HepG2 (cell line): ENCODE results near the gene SNRPD3. TPM values are rescaled to one million over a fixed set of nuclear protein-coding genes. Genes with fewer than 3 reads are reported as not detected.

Experiments used
- AHDC1 ChIP-seq: sonication (generic); formaldehyde crosslinking; IDR thresholded peaks from 2 replicates; pipeline ENCODE4 v1.5.1; 2020; ENCODE audit warnings: mild to moderate bottlenecking, missing genetic modification reagents, borderline replicate concordance
- ATF5 ChIP-seq: sonication (generic); formaldehyde crosslinking; IDR thresholded peaks from 2 replicates; pipeline ENCODE4 v1.4.0; 2020; ENCODE audit warnings: mild to moderate bottlenecking, low read depth, missing genetic modification reagents
- BHLHE40 ChIP-seq: IDR thresholded peaks from 2 replicates; pipeline ENCODE4 v1.6.1; 2011; ENCODE audit warnings: low read length, improper control_type of control experiment
- CHCHD3 ChIP-seq: sonication (generic); formaldehyde crosslinking; IDR thresholded peaks from 2 replicates; pipeline ENCODE4 v1.8.0; 2022; ENCODE audit warnings: mild to moderate bottlenecking, missing genetic modification reagents, moderate library complexity
- CREM ChIP-seq, 2 experiments: sonication (generic) in 1 of 2; formaldehyde crosslinking in 1 of 2; IDR thresholded peaks; 2 replicates each; pipeline versions ENCODE4 v1.4.0 to v1.6.1; 2016 to 2020; ENCODE audit warnings: antibody characterized with exemption in 1 of 2, mild to moderate bottlenecking in 1 of 2, missing genetic modification reagents in 1 of 2
- CTCF ChIP-seq: sonication (generic); formaldehyde crosslinking; IDR thresholded peaks from 2 replicates; pipeline ENCODE4 v1.5.0; 2020; ENCODE audit warnings: mild to moderate bottlenecking, missing genetic modification reagents, moderate library complexity
- FOXK1 ChIP-seq: sonication (generic); formaldehyde crosslinking; IDR thresholded peaks from 2 replicates; pipeline ENCODE4 v1.4.0; 2020; ENCODE audit warnings: low read depth, missing genetic modification reagents, borderline replicate concordance
- NONO ChIP-seq, 2 experiments: fragments of 450-650 bp in 1 of 2; sonication (generic) in 1 of 2; formaldehyde crosslinking in 1 of 2; IDR thresholded peaks in 1 of 2; conservative IDR thresholded peaks in 1 of 2; 2 replicates each; pipeline versions ENCODE4 v1.6.1 to v1.8.0; 2017 to 2022; ENCODE audit warnings: mild to moderate bottlenecking in 1 of 2, missing genetic modification reagents in 1 of 2, moderate library complexity in 1 of 2
- NR2F2 ChIP-seq: IDR thresholded peaks from 2 replicates; pipeline ENCODE4 v1.6.1; 2012; ENCODE audit warnings: low read depth, inconsistent platforms, borderline replicate concordance
- REPIN1 ChIP-seq: sonication (generic); formaldehyde crosslinking; IDR thresholded peaks from 2 replicates; pipeline ENCODE4 v1.8.0; 2022; ENCODE audit warnings: missing genetic modification reagents, low read depth, mild to moderate bottlenecking, borderline replicate concordance
- SOX6 ChIP-seq, 2 experiments: fragments of 450-650 bp in 1 of 2; sonication (generic) in 1 of 2; formaldehyde crosslinking in 1 of 2; IDR thresholded peaks; 2 replicates each; pipeline versions ENCODE4 v1.4.0 to v1.6.1; 2017 to 2020; ENCODE audit warnings: antibody characterized with exemption in 1 of 2, mild to moderate bottlenecking in 1 of 2, missing genetic modification reagents in 1 of 2
- THRA ChIP-seq: sonication (generic); formaldehyde crosslinking; IDR thresholded peaks from 2 replicates; pipeline ENCODE4 v1.4.0; 2020; ENCODE audit warnings: missing genetic modification reagents, borderline replicate concordance
- ZBTB10 ChIP-seq: sonication (generic); formaldehyde crosslinking; IDR thresholded peaks from 2 replicates; pipeline ENCODE4 v1.4.0; 2020; ENCODE audit warnings: missing genetic modification reagents, borderline replicate concordance
- ZBTB8A ChIP-seq: sonication (generic); formaldehyde crosslinking; IDR thresholded peaks from 2 replicates; pipeline ENCODE4 v1.4.0; 2020; ENCODE audit warnings: mild to moderate bottlenecking, low read depth, missing genetic modification reagents, borderline replicate concordance
- ZNF331 ChIP-seq: sonication (generic); formaldehyde crosslinking; IDR thresholded peaks from 2 replicates; pipeline ENCODE4 v1.4.0; 2020; ENCODE audit warnings: missing genetic modification reagents
- ZNF605 ChIP-seq: sonication (generic); formaldehyde crosslinking; IDR thresholded peaks from 2 replicates; pipeline ENCODE4 v1.8.0; 2022; ENCODE audit warnings: mild to moderate bottlenecking, missing genetic modification reagents
- ZNF616 ChIP-seq: sonication (generic); formaldehyde crosslinking; IDR thresholded peaks from 2 replicates; pipeline ENCODE4 v1.5.0; 2020; ENCODE audit warnings: low read depth, mild to moderate bottlenecking, missing genetic modification reagents
- polyA plus RNA-seq, 8 experiments: library from polyadenylated mRNA; depleted of rRNA in 3 of 8; stranded (reverse) in 7 of 8; unstranded in 1 of 8; fragments of >200 nt; fragmentation: Illumina TruSeq in 4 of 8; extraction: Trizol in 4 of 8; gene quantifications; 2 replicates each; pipeline versions ENCODE4 v1.2.1 to v1.2.3, GENCODE V29; 2011 to 2016; ENCODE audit warnings: low read depth in 4 of 8, missing spikeins in 1 of 8, mixed read lengths in 1 of 8; ENCODE audit not compliant: insufficient read depth in 1 of 8
- total RNA-seq, 5 experiments: library from RNA; depleted of rRNA; stranded (reverse); fragments of >200 nt; fragmentation: Illumina TruSeq; extraction: Trizol; gene quantifications; 2 replicates each; pipeline ENCODE4 v1.2.3, GENCODE V29; 2016; ENCODE audit warnings: low read depth in 1 of 5

The SNRPD3 gene
- total and polyA plus RNA-seq, 2 of the 13 experiments (the other 11 are each of a cell fraction or from before 2014, with no cell fraction given) = 110 to 209 TPM

GRCh38 chr22:24579258-24579601 lies 23.4 kb downstream of the SNRPD3 start (continued):
- TF ChIP-seq CHCHD3 = no peak
- TF ChIP-seq THRA (CRISPR knock-in tag) = no peak
- TF ChIP-seq SOX6 (IDR thresholded peaks at IDR 0.05) = no peak
- peak; percentile 46; the same call in 1 of the 2 replicates for TF ChIP-seq SOX6 (CRISPR knock-in tag; IDR thresholded peaks at IDR 0.05)
- no peak for TF ChIP-seq NR2F2
- TF ChIP-seq REPIN1 = no peak
- TF ChIP-seq CTCF = no peak
- no peak for TF ChIP-seq ZBTB8A (CRISPR knock-in tag)
- no peak for TF ChIP-seq ZBTB10 (CRISPR knock-in tag)
- no peak for TF ChIP-seq ZNF605
- TF ChIP-seq ZNF331 (CRISPR knock-in tag) = no peak
- TF ChIP-seq ZNF616 (CRISPR knock-in tag) = no peak
- no peak for TF ChIP-seq BHLHE40
- no peak for TF ChIP-seq NONO (IDR thresholded peaks at IDR 0.05)
- TF ChIP-seq NONO (CRISPR knock-in tag; conservative IDR thresholded peaks at IDR 0.05) = 0 out of 2 replicates have a peak, but pooled peaks have one; percentile 6
- no peak for TF ChIP-seq FOXK1 (CRISPR knock-in tag)
- no peak for TF ChIP-seq AHDC1 (CRISPR knock-in tag)
- no peak for TF ChIP-seq CREM (IDR thresholded peaks at IDR 0.05)
- TF ChIP-seq CREM (CRISPR knock-in tag; IDR thresholded peaks at IDR 0.05) = no peak
- no peak for TF ChIP-seq ATF5 (CRISPR knock-in tag)
